Measurements from ENCODE around the gene CD248. TPM values are rescaled to one million over a fixed set of nuclear protein-coding genes. Genes with fewer than 3 reads are reported as not detected.
A peak's percentile ranks its signal among the peaks of the same experiment; 100 is the strongest.
"Not testable (repeated sequence)": the region's sequence is repeated elsewhere in the genome, so short reads cannot be mapped to it uniquely, and the experiment has no call there.

Gene CD248
- total RNA-seq, 1 donor from 2014 or later = 15.7 TPM

- intact Hi-C loops (cut with DNase I) = no loop called here
- DNase-seq = no peak
- ATAC-seq (ENCODE audit: poor library complexity) = no peak
Measured at GRCh38 chr11:66284526-66285078, 32.2 kb downstream of the CD248 start.

- intact Hi-C loops (cut with DNase I) = loop anchor here (2.0 kb wide), 1 partner anchor 61 kb away; no protein-coding TSS in a partner anchor
- ATAC-seq (ENCODE audit: poor library complexity) (no peak), DNase-seq (no peak)
Measured at GRCh38 chr11:66283461-66284105, 33.3 kb downstream of the CD248 start.

- peak; percentile 99 for DNase-seq
- intact Hi-C loops (cut with DNase I) = loop anchor here (2.0 kb wide), 1 partner anchor 60 kb away; no protein-coding TSS in a partner anchor
- ATAC-seq (ENCODE audit: poor library complexity) = peak; percentile 93
Measured at GRCh38 chr11:66282468-66283455, 34.1 kb downstream of the CD248 start.

- no peak for ATAC-seq (ENCODE audit: poor library complexity)
- intact Hi-C loops (cut with DNase I) = loop anchor here (2.0 kb wide), 1 partner anchor 59 kb away; no protein-coding TSS in a partner anchor
Measured at GRCh38 chr11:66281776-66282467, 34.9 kb downstream of the CD248 start.

GRCh38 chr11:66281001-66281400 lies 35.8 kb downstream of the CD248 start:
- DNase-seq (no peak), ATAC-seq (ENCODE audit: poor library complexity) (no peak)
- intact Hi-C loops (cut with DNase I) = no loop called here

More at GRCh38 chr11:66281776-66282467, 34.9 kb downstream of the CD248 start:
- DNase-seq = no peak

GRCh38 chr11:66280428-66280827 lies 36.4 kb downstream of the CD248 start:
- intact Hi-C loops (cut with DNase I) = no loop called here
- ATAC-seq (ENCODE audit: poor library complexity) (no peak), DNase-seq (no peak)

GRCh38 chr11:66279092-66279734 lies 37.6 kb downstream of the CD248 start:
- DNase-seq (no peak), ATAC-seq (ENCODE audit: poor library complexity) (no peak)
- intact Hi-C loops (cut with DNase I) = no loop called here

- no peak for DNase-seq
- intact Hi-C loops (cut with DNase I) = no loop called here
- ATAC-seq (ENCODE audit: poor library complexity) = no peak
Measured at GRCh38 chr11:66278363-66279091, 38.3 kb downstream of the CD248 start.

- intact Hi-C loops (cut with DNase I) = no loop called here
- DNase-seq (no peak), ATAC-seq (ENCODE audit: poor library complexity) (peak; percentile 24)
Measured at GRCh38 chr11:66277471-66278362, 39.1 kb downstream of the CD248 start, which contains the start of gene CNIH2. TSS of gene CNIH2 (plus strand) at chr11:66278175. CDS start at chr11:66278457, 282 bp downstream.

GRCh38 chr11:66277064-66277463 lies 39.8 kb downstream of the CD248 start:
- DNase-seq; ATAC-seq (ENCODE audit: poor library complexity); intact Hi-C loops (cut with DNase I): not testable (repeated sequence)

GRCh38 chr11:66276619-66277018 lies 40.2 kb downstream of the CD248 start:
- DNase-seq; intact Hi-C loops (cut with DNase I): not testable (repeated sequence)
- peak; percentile 23 for ATAC-seq (ENCODE audit: poor library complexity)

GRCh38 chr11:66275984-66276612 lies 40.7 kb downstream of the CD248 start:
- ATAC-seq (ENCODE audit: poor library complexity) (no peak), DNase-seq (no peak)
- intact Hi-C loops (cut with DNase I) = no loop called here

GRCh38 chr11:66275396-66275795 lies 41.4 kb downstream of the CD248 start:
- DNase-seq (no peak), ATAC-seq (ENCODE audit: poor library complexity) (no peak)
- intact Hi-C loops (cut with DNase I) = no loop called here

- no peak for ATAC-seq (ENCODE audit: poor library complexity)
- intact Hi-C loops (cut with DNase I) = no loop called here
- no peak for DNase-seq
Measured at GRCh38 chr11:66274219-66274618, 42.6 kb downstream of the CD248 start.

- ATAC-seq (ENCODE audit: poor library complexity) (no peak), DNase-seq (no peak)
- intact Hi-C loops (cut with DNase I) = no loop called here
Measured at GRCh38 chr11:66272596-66272995, 44.2 kb downstream of the CD248 start.

- no peak for ATAC-seq (ENCODE audit: poor library complexity)
- intact Hi-C loops (cut with DNase I) = no loop called here
- no peak for DNase-seq
Measured at GRCh38 chr11:66271816-66272215, 45.0 kb downstream of the CD248 start.

Measured in Right ventricle myocardium superior (tissue), 1 donor.